ENCODE results near the gene TMEM212.

GRCh38 chr3:171880101-171880870 is 37.1 kb downstream of the TMEM212 start:
- TF ChIP-seq CTCF (conservative IDR thresholded peaks at IDR 0.05) (no peak), EZH2 (IDR thresholded peaks at IDR 0.05; ENCODE audit: low read depth) (no peak)

Measured in PC-9 (cell line).